ENCODE data around the gene PDE12. TPM values are rescaled to one million over a fixed set of nuclear protein-coding genes. Genes with fewer than 3 reads are reported as not detected.

The PDE12 gene
- total RNA-seq = 16.1 and 19.1 TPM in 2 replicates

GRCh38 chr3:57555738-57556458 is at the start of gene PDE12:
Gene PDE12 (plus strand): TSS chr3:57556274. CDS start chr3:57556380, 106 bp downstream.

GRCh38 chr3:57544181-57545125 is 11.6 kb upstream of the PDE12 start, which contains the start of gene DNAH12:
Gene DNAH12 (minus strand): TSS chr3:57544344. CDS start chr3:57542870, 1,474 bp downstream.

GRCh38 chr3:57597127-57597923 is 41.3 kb downstream of the PDE12 start, which contains the start of gene ARF4:
Gene ARF4 (minus strand): TSS chr3:57597344. CDS start chr3:57597140, 204 bp downstream.

Other genes starting within 250 kb of the PDE12 start
- gene DNAH12, start 11.9 kb upstream of the PDE12 start, total RNA-seq = under 0.01 TPM in 1 of 2 replicates, not detected in the other
- gene ARF4, start 41.1 kb downstream of the PDE12 start, total RNA-seq = 226 and 343 TPM in 2 replicates
- gene DENND6A, start 136.8 kb downstream of the PDE12 start, total RNA-seq = 9.8 and 16.4 TPM in 2 replicates
- gene SLMAP, start 200.0 kb downstream of the PDE12 start, total RNA-seq = 35.4 and 64.0 TPM in 2 replicates

Data from epithelial cell of alveolus of lung (primary cell).